ENCODE results near the gene KRTAP4-2. TPM values are rescaled to one million over a fixed set of nuclear protein-coding genes. Genes with fewer than 3 reads are reported as not detected.
"Not testable (repeated sequence)": the region's sequence is repeated elsewhere in the genome, so short reads cannot be mapped to it uniquely, and the experiment has no call there.

KRTAP4-2 gene

GRCh38 chr17:41139865-41140264 lies 38.2 kb downstream of the KRTAP4-2 start:
- not testable (repeated sequence) for H3K36me3 ChIP-seq (ENCODE audit: insufficient read depth, low read length); H3K4me2 ChIP-seq (ENCODE audit: low read length); H3K9me3 ChIP-seq (replicated peaks; ENCODE audit: low read length); H3K27me3 ChIP-seq (ENCODE audit: control insufficient read depth, insufficient read depth, low read length); H3K4me3 ChIP-seq (ENCODE audit: low read length); H3K4me1 ChIP-seq (ENCODE audit: control insufficient read depth, insufficient read depth, low read length); H3K9ac ChIP-seq (ENCODE audit: low read depth, low read length)

- no peaks in the 10 kb centered on the region for H3K27me3 ChIP-seq (ENCODE audit: control insufficient read depth, insufficient read depth, low read length)
- H3K36me3 ChIP-seq (ENCODE audit: insufficient read depth, low read length): no peaks in the 10 kb centered on the region
- H3K4me3 ChIP-seq (ENCODE audit: low read length): no peak overlapping the region
- H3K4me1 ChIP-seq (ENCODE audit: control insufficient read depth, insufficient read depth, low read length): peaks cover 26% of the 10 kb centered on the region
- no peaks in the 10 kb centered on the region for H3K9me3 ChIP-seq (replicated peaks; ENCODE audit: low read length)
- H3K9ac ChIP-seq (ENCODE audit: low read depth, low read length): no peak overlapping the region
- no peak overlapping the region for H3K4me2 ChIP-seq (ENCODE audit: low read length)
Measured at GRCh38 chr17:41133880-41134735, 43.9 kb downstream of the KRTAP4-2 start.

DNA sequence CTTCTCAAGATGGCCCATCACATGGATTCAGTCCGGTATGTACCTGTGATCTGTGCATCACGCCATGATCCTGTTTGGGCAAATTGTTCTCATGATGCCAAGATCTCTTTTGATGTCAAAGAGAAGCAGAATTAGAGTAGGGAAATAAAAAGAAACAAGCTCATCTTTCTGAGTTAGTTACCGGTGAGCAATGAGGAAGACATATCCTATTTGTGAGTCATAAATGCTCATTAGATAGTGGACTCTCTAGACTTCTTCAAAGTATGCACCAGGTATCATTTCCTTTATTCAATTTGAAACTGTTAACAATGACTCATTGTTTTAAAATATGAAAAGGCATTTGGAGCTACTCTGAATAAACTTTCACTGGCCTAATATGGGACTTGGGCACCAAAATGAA lies 46.0 kb downstream of the KRTAP4-2 start:
- Histone ChIP-seq H3K9ac (ENCODE audit: low read depth, low read length) (no peak overlapping the region), H3K36me3 (ENCODE audit: insufficient read depth, low read length) (no peaks in the 10 kb centered on the region), H3K4me3 (ENCODE audit: low read length) (no peak overlapping the region), H3K4me2 (ENCODE audit: low read length) (peak overlapping the region; percentile 14), H3K4me1 (ENCODE audit: control insufficient read depth, insufficient read depth, low read length) (peaks cover 26% of the 10 kb centered on the region), H3K27me3 (ENCODE audit: control insufficient read depth, insufficient read depth, low read length) (no peaks in the 10 kb centered on the region), H3K9me3 (replicated peaks; ENCODE audit: low read length) (no peaks in the 10 kb centered on the region)

Small RNA genes lying within 50 kb of the gene (small RNA-seq; reads per million reads assigned to genes)
- gene KRTAP4-17P: not detected

Data from skeletal muscle satellite cell (primary cell).